PFSK-1 (cell line): ENCODE measurements around the gene NCOA3.

Experiments used
- POLR2AphosphoS5 ChIP-seq: IDR thresholded peaks from 2 replicates; pipeline ENCODE4 v1.6.1; 2012; ENCODE audit warnings: low read depth, mild to moderate bottlenecking, control low read depth, low read length, moderate library complexity
- REST ChIP-seq, 2 experiments: IDR thresholded peaks; 2 replicates each; pipeline versions ENCODE4 v1.6.1 to v1.8.0; 2011 to 2012; ENCODE audit warnings: low read depth in 2 of 2, low read length in 2 of 2, control low read depth in 1 of 2, inconsistent platforms in 1 of 2, mild to moderate bottlenecking in 1 of 2, moderate library complexity in 1 of 2; ENCODE audit not compliant: insufficient read depth in 1 of 2
- SIN3A ChIP-seq: IDR thresholded peaks from 2 replicates; pipeline ENCODE4 v1.6.1; 2012; ENCODE audit warnings: mild to moderate bottlenecking, low read length, moderate library complexity, borderline replicate concordance; ENCODE audit not compliant: insufficient read depth
- TAF1 ChIP-seq: IDR thresholded peaks from 2 replicates; pipeline ENCODE4 v1.6.1; 2012; ENCODE audit warnings: low read length, control low read depth, borderline replicate concordance; ENCODE audit not compliant: insufficient read depth

- TF ChIP-seq POLR2AphosphoS5, result no peak
- no peak for TF ChIP-seq REST (IDR thresholded peaks at IDR 0.05; ENCODE audit: insufficient read depth in 1 of 2, low read depth in 2 of 2, low read length in 2 of 2)
- no peak for TF ChIP-seq TAF1
- TF ChIP-seq SIN3A, result no peak
Observed at GRCh38 chr20:47611785-47612184, 110.1 kb downstream of the NCOA3 start.
